ENCODE results near the gene STAT2.
"Not testable (repeated sequence)": the region's sequence is repeated elsewhere in the genome, so short reads cannot be mapped to it uniquely, and the experiment has no call there.

Gene STAT2

GRCh38 chr12:56324206-56324605, 35.7 kb downstream of the STAT2 start:
- DNase-seq, result no peak

GRCh38 chr12:56321610-56322009, 38.3 kb downstream of the STAT2 start:
- DNase-seq, result not testable (repeated sequence)

- DNase-seq, result no peak
Measured at GRCh38 chr12:56321027-56321426, 38.9 kb downstream of the STAT2 start.

GRCh38 chr12:56317675-56318074, 42.2 kb downstream of the STAT2 start:
- no peak for DNase-seq

GRCh38 chr12:56315622-56316473, 44.1 kb downstream of the STAT2 start, which contains the start of gene CNPY2:
Gene CNPY2, minus strand, starts transcription at chr12:56315988. Its CDS starts 771 bp downstream, at chr12:56315217.
- peak; percentile 93 for DNase-seq

- DNase-seq, result no peak
Measured at GRCh38 chr12:56315249-56315621, 44.7 kb downstream of the STAT2 start.

- no peak for DNase-seq
Measured at GRCh38 chr12:56311003-56311402, 48.9 kb downstream of the STAT2 start.

GRCh38 chr12:56308714-56309113, 51.2 kb downstream of the STAT2 start:
- no peak for DNase-seq

- DNase-seq, result no peak
Measured at GRCh38 chr12:56307221-56307965, 52.5 kb downstream of the STAT2 start.

GRCh38 chr12:56304872-56305590, 54.9 kb downstream of the STAT2 start:
- DNase-seq, result no peak

- DNase-seq, result no peak
Measured at GRCh38 chr12:56304276-56304675, 55.6 kb downstream of the STAT2 start.

GRCh38 chr12:56300644-56301464, 59.1 kb downstream of the STAT2 start:
- no peak for DNase-seq

GRCh38 chr12:56299853-56300643, 59.9 kb downstream of the STAT2 start, which contains the start of gene CS:
Gene CS, minus strand, starts transcription at chr12:56300330. Its CDS starts 129 bp downstream, at chr12:56300201.
- peak; percentile 93 for DNase-seq

- no peak for DNase-seq
Measured at GRCh38 chr12:56299308-56299852, 60.5 kb downstream of the STAT2 start.

GRCh38 chr12:56298828-56299227, 61.1 kb downstream of the STAT2 start:
- no peak for DNase-seq

GRCh38 chr12:56297400-56297799, 62.5 kb downstream of the STAT2 start:
- no peak for DNase-seq

GRCh38 chr12:56296295-56296694, 63.6 kb downstream of the STAT2 start:
- DNase-seq, result no peak

GRCh38 chr12:56293795-56294194, 66.1 kb downstream of the STAT2 start:
- no peak for DNase-seq

Data from NCI-H446 treated with DMSO at 0.1 percent for 48 hours (cell line).